Raji (cell line): ENCODE data around the gene C6orf136.
A peak's percentile ranks its signal among the peaks of the same experiment; 100 is the strongest.

Experiments used
- POLR2A ChIP-seq: IDR thresholded peaks from 2 replicates; pipeline ENCODE4 v1.6.1; 2011; ENCODE audit warnings: low read depth, low read length, control low read depth; ENCODE audit not compliant: insufficient read depth

C6orf136 gene

DNA sequence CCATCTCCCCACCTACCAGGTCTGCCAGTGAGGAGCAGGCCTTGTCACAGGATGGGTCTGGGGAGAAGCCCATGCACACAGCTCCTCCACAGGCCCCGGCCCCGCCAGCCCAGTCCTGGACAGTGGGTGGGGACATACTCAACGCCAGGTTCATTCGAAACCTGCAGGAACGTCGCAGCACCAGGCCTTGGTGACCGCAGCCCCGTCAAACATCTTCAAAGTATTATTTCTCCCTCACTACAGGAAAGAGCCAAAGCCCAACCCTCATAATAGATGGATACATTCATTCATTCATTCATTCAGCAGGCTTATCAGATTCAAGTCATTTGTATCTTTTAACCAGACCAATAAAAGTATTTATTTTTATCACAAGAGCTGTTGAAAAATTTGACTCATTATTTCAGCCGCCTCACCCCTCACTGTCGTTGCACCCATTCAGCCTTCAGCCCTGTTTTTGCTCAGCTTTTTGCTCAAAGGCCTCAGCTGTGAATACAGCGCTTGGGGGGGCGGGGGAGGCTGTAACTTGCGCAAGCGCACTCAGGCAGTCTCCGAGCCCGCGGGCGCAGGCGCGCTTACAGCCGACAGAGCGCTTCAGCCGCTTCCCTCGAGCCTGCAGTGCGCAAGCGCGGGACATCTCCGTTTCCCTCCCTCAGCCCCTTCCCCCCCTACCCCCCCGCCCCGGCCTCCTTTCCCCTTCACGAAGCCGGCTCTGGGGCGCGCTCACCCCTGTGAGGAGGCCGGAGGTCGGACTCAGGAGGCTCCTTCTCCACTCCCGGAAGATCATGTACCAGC lies at the start of gene C6orf136:
Gene C6orf136, plus strand, starts transcription at position 684 of the 792 bp plus-strand sequence. Its CDS starts 99 bp downstream, at position 783.
- TF ChIP-seq POLR2A = no peak

GRCh38 chr6:30598912-30599624 lies 47.9 kb upstream of the C6orf136 start:
- 0 out of 2 replicates have a peak, but pooled peaks have one; percentile 22 for TF ChIP-seq POLR2A

- TF ChIP-seq POLR2A = no peak
These were observed 47.2 kb upstream of the C6orf136 start for GRCh38 chr6:30599625-30600324.

DNA sequence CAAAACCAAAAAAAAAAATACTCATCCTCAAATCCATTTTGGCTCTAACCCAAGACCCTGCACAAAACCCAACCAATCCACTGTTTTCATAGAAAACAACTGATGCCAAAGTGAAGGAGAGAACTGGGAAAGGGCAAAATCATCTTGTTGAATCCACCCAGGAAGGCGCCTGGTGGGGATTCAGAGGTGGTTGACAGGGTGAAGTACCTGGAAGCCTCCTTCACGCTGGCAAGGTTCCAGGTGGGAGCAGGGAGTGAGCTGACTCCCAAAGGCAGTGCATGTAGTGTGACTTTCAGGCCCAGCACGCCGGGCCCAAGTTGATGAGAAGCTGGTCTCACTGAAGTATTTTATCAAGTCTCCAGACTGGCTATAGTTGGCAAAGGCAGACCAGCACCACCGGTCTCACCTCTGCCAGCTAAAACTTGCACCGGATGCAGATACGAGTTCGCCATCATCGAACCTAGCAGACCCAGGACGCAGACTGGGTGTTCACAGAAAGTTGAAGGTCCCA lies 46.4 kb upstream of the C6orf136 start:
- TF ChIP-seq POLR2A = no peak

- no peak for TF ChIP-seq POLR2A
These were observed 45.5 kb upstream of the C6orf136 start for GRCh38 chr6:30601436-30601814.

GRCh38 chr6:30601815-30602641 lies 44.9 kb upstream of the C6orf136 start:
- TF ChIP-seq POLR2A = no peak

DNA sequence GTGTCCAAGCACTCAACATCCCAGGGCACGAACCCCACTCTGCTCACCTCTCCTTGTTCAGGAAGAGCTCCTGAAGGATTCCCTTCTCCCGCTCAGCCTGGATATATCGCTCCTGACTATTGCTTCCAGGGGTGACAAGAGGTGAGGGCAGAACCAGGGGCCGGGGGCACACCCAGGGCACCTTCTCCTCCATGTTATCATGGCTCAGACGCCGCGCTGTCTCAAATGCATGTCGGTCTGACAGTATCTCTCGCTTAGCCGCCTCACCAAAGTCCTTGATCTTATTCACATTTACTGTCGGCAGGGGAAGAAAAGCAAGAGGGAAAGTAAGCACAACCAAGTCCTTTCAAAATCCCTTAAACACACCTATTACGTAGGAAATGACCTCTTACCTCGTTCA lies 43.0 kb upstream of the C6orf136 start:
- no peak for TF ChIP-seq POLR2A

- 0 out of 2 replicates have a peak, but pooled peaks have one; percentile 22 for TF ChIP-seq POLR2A
These were observed 36.9 kb upstream of the C6orf136 start for GRCh38 chr6:30610065-30610464.

DNA sequence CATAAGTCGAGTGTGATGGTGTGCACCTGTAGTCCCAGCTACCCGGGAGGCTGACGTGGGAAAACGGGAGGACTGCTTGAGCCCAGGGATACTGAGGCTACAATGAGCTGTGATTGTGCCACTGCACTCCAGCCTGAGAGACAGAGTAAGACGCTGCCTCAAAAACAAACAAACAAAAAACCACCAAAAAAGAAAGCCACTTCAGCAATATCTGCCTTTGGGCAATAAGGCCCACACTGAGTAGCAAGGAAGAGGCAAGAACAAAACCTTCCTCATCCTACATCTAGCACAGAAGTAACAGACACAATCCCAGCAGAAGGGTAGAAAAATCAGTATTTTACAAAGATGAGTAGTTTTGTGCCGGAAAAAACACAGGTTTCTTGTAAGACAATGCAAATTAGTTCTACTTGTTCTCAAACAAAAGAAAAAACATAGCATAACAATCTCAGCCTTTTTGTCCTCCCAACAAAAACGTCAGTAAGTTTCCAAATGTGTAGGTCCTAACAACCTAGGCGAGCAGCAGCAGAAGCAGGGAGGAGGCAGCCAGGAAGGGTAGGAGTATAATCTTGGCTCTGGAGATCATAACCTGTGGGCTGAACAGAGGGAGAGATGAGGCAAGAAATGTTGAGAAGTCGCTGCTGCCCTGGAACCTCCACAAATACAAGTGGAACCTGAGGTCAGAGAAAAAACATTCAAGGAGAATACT lies 35.6 kb upstream of the C6orf136 start:
- TF ChIP-seq POLR2A = no peak

DNA sequence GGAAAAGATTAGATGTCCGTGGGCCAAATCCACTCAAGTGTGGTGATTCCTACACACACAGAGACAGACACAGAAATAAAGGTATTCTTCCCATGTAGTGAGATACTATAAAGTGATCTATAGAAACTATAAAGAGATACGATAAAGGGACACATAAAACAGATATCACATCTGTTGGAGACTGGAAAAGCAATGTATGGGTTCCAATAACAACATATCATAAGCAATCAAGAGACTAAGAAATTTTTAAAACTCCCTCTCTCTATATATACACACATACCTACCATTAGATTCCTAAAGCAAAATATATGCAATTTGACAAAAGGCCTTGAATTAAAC lies 35.1 kb upstream of the C6orf136 start:
- no peak for TF ChIP-seq POLR2A

DNA sequence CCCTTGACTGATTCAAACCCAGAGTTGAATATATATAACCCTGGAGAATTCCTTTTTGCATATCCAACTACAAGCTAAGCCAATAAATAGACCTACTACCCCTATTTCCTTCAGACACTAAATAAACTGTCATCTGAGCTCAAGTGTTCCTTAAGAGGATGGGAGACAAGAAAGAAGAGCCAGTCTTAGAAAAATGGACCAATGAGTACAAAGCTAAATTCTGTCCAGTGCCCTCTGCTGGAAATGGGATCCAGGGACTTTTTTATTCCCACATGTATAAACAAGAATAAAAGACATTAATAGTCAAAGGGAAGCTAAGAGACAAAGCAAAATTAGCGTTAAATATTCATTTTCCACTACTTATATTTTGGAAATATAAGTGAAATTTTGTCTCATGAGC lies 34.7 kb upstream of the C6orf136 start:
- TF ChIP-seq POLR2A = no peak; the same call in 1 of the 2 replicates

DNA sequence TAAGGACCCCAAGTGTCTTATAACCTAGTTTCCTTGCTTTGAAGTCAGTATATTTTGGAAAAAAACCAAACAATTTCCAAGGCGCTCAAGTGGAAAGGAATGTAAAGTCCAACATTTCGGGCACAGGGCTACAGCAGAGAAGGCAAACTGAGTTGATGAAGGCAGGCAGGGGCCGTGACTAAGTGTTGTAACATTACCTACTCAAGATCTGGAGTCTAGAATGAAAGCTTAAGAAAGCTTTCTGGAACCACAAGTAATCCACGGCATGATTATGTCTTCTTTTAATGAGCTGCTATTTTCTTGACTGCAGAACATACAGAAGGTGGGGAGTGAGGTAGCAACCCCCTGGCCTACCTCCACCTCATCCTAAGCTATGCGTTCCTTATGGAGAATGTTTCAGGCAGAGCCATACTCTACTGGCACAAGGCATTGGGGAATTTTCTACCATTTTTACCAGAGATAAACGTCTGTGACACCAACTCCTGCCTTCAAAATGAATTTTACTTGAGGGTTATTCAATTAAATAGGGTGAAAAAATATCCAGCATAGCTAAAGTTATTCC lies 34.2 kb upstream of the C6orf136 start:
- TF ChIP-seq POLR2A = peak; percentile 33; the same call in 1 of the 2 replicates

- no peak for TF ChIP-seq POLR2A
These were observed 33.5 kb upstream of the C6orf136 start for GRCh38 chr6:30613251-30614043.
